GM12878 (cell line): Measurements from ENCODE around the gene PRB3. TPM values are rescaled to one million over a fixed set of nuclear protein-coding genes. Genes with fewer than 3 reads are reported as not detected.

Source experiments
- HDGF ChIP-seq: fragments of 450-650 bp; IDR thresholded peaks from 2 replicates; pipeline ENCODE4 v1.6.1; 2016; ENCODE audit warnings: antibody characterized with exemption
- MAX ChIP-seq: IDR thresholded peaks from 2 replicates; pipeline ENCODE4 v1.6.1; 2012; ENCODE audit warnings: low read depth, low read length, improper control_type of control experiment
- MXI1 ChIP-seq: fragments of 150-350 bp; IDR thresholded peaks from 2 replicates; pipeline ENCODE4 v1.6.1; 2011; ENCODE audit warnings: low read depth, mild to moderate bottlenecking, inconsistent platforms, low read length, improper control_type of control experiment
- polyA plus RNA-seq, 11 experiments: library from polyadenylated mRNA; depleted of rRNA in 4 of 11; unstranded in 6 of 11; stranded (reverse) in 5 of 11; fragments of >200 nt; fragmentation: Nextera tagmentation in 4 of 11; fragmentation: Illumina TruSeq in 1 of 11; extraction: Ambion mirVana in 4 of 11; extraction: Trizol in 1 of 11; gene quantifications; 1 replicate in 1 of 11; 2 replicates in 10 of 11; pipeline versions ENCODE4 v1.2.1 to v1.2.3, GENCODE V29; 2011 to 2016; ENCODE audit warnings: inconsistent platforms in 2 of 11, missing spikeins in 2 of 11, low read depth in 1 of 11
- total RNA-seq, 4 experiments: library from RNA; depleted of rRNA in 3 of 4; stranded (reverse); fragments of >200 nt in 3 of 4; fragmentation: Illumina TruSeq in 1 of 4; extraction: Trizol in 1 of 4; gene quantifications; 2 replicates each; pipeline versions ENCODE4 v1.2.1 to v1.2.3, GENCODE V29; 2013 to 2021

Gene PRB3
- total and polyA plus RNA-seq, 10 of the 15 experiments (the other 5 are each of a cell fraction or from before 2014, with no cell fraction given), result not detected

DNA sequence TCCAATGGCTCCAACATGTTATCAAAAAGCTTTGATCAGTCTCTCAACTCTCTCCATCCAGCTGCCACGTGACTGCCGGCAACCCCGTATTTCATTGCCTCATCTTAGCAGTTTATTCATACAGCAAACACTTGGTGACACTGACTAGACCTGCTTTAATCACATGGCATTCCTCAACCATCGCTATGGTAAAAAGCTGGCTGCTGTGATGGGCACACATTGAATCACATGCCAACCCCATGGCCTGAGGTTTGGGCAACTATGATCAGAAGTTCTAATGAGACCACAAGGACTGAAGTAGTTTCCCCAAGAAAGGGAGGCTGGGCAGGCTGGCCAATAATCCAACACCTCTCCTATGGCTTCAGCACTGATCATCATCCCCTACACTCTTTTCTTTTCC lies 42.1 kb downstream of the PRB3 start (continued):
- TF ChIP-seq MXI1 (no peak), HDGF (no peak), MAX (no peak)

Other genes starting within 250 kb of the PRB3 start
Only the 7 nearest of the 9 such genes appear.
- gene TAS2R46, start 207.4 kb downstream of the PRB3 start, total RNA-seq (2014; rRNA removed), result 2.5 and 3.8 TPM in 2 replicates
- gene TAS2R46, start 207.4 kb downstream of the PRB3 start, total RNA-seq (2014; rRNA removed; fragmentation: Illumina TruSeq; extraction: Trizol), result 2.8 and 3.8 TPM in 2 replicates
- gene TAS2R46, start 207.4 kb downstream of the PRB3 start, total RNA-seq (2021), result 1.3 TPM in 2 replicates
- gene TAS2R46, start 207.4 kb downstream of the PRB3 start, polyA plus RNA-seq (2011; rRNA removed), result 0.31 and 0.48 TPM in 2 replicates
- 0.07 TPM in 1 of 2 replicates, not detected in the other for gene TAS2R46, start 207.4 kb downstream of the PRB3 start, polyA plus RNA-seq (2014; fragmentation: Illumina TruSeq; extraction: Trizol)
- not detected for gene TAS2R46, start 207.4 kb downstream of the PRB3 start, polyA plus RNA-seq (2014; fragmentation: Nextera tagmentation; extraction: Ambion mirVana)
- 0.23 TPM in 1 of 2 replicates, not detected in the other for gene TAS2R46, start 207.4 kb downstream of the PRB3 start, polyA plus RNA-seq (2014; rRNA removed)
- under 1 TPM; 0.44 to 0.66 TPM for gene TAS2R46, start 207.4 kb downstream of the PRB3 start, polyA plus RNA-seq (2016; fragmentation: Nextera tagmentation; extraction: Ambion mirVana)
- 2.1 TPM in 2 replicates for gene TAS2R43, start 177.4 kb downstream of the PRB3 start, total RNA-seq (2014; rRNA removed)
- 2.1 and 2.7 TPM in 2 replicates for gene TAS2R43, start 177.4 kb downstream of the PRB3 start, total RNA-seq (2014; rRNA removed; fragmentation: Illumina TruSeq; extraction: Trizol)
- 0.45 and 0.80 TPM in 2 replicates for gene TAS2R43, start 177.4 kb downstream of the PRB3 start, total RNA-seq (2021)
- 0.39 and 0.81 TPM in 2 replicates for gene TAS2R43, start 177.4 kb downstream of the PRB3 start, polyA plus RNA-seq (2011; rRNA removed)
- 0.09 TPM in 1 of 2 replicates, not detected in the other for gene TAS2R43, start 177.4 kb downstream of the PRB3 start, polyA plus RNA-seq (2014; fragmentation: Illumina TruSeq; extraction: Trizol)
- not detected for gene TAS2R43, start 177.4 kb downstream of the PRB3 start, polyA plus RNA-seq (2014; fragmentation: Nextera tagmentation; extraction: Ambion mirVana)
- not detected in 2 replicates for gene TAS2R43, start 177.4 kb downstream of the PRB3 start, polyA plus RNA-seq (2014; rRNA removed)
- not detected for gene TAS2R43, start 177.4 kb downstream of the PRB3 start, polyA plus RNA-seq (2016; fragmentation: Nextera tagmentation; extraction: Ambion mirVana)
- gene TAS2R30, start 135.1 kb downstream of the PRB3 start, total RNA-seq (2014; rRNA removed), result 5.8 and 6.9 TPM in 2 replicates
- 5.9 and 7.3 TPM in 2 replicates for gene TAS2R30, start 135.1 kb downstream of the PRB3 start, total RNA-seq (2014; rRNA removed; fragmentation: Illumina TruSeq; extraction: Trizol)
- gene TAS2R30, start 135.1 kb downstream of the PRB3 start, total RNA-seq (2021), result 2.0 and 2.3 TPM in 2 replicates
- 0.54 and 1.1 TPM in 2 replicates for gene TAS2R30, start 135.1 kb downstream of the PRB3 start, polyA plus RNA-seq (2011; rRNA removed)
- gene TAS2R30, start 135.1 kb downstream of the PRB3 start, polyA plus RNA-seq (2014; fragmentation: Illumina TruSeq; extraction: Trizol), result 0.09 TPM in 1 of 2 replicates, not detected in the other
- gene TAS2R30, start 135.1 kb downstream of the PRB3 start, polyA plus RNA-seq (2014; fragmentation: Nextera tagmentation; extraction: Ambion mirVana), result not detected
- gene TAS2R30, start 135.1 kb downstream of the PRB3 start, polyA plus RNA-seq (2014; rRNA removed), result 0.25 TPM in 1 of 2 replicates, not detected in the other
- under 1 TPM; 0.09 to 0.25 TPM for gene TAS2R30, start 135.1 kb downstream of the PRB3 start, polyA plus RNA-seq (2016; fragmentation: Nextera tagmentation; extraction: Ambion mirVana)
- gene SMIM10L1, start 98.5 kb downstream of the PRB3 start, total RNA-seq (2014; rRNA removed), result 7.7 and 8.7 TPM in 2 replicates
- gene SMIM10L1, start 98.5 kb downstream of the PRB3 start, total RNA-seq (2014; rRNA removed; fragmentation: Illumina TruSeq; extraction: Trizol), result 7.4 and 7.6 TPM in 2 replicates
- gene SMIM10L1, start 98.5 kb downstream of the PRB3 start, total RNA-seq (2021), result 8.4 and 8.9 TPM in 2 replicates
- gene SMIM10L1, start 98.5 kb downstream of the PRB3 start, polyA plus RNA-seq (2011; rRNA removed), result 7.0 and 11.2 TPM in 2 replicates
- 6.8 and 8.3 TPM in 2 replicates for gene SMIM10L1, start 98.5 kb downstream of the PRB3 start, polyA plus RNA-seq (2014; fragmentation: Illumina TruSeq; extraction: Trizol)
- 1 to 10 TPM; 3.3 to 4.4 TPM for gene SMIM10L1, start 98.5 kb downstream of the PRB3 start, polyA plus RNA-seq (2014; fragmentation: Nextera tagmentation; extraction: Ambion mirVana)
- gene SMIM10L1, start 98.5 kb downstream of the PRB3 start, polyA plus RNA-seq (2014; rRNA removed), result 9.8 and 10.5 TPM in 2 replicates
- 1 to 10 TPM; 9.1 to 9.4 TPM for gene SMIM10L1, start 98.5 kb downstream of the PRB3 start, polyA plus RNA-seq (2016; fragmentation: Nextera tagmentation; extraction: Ambion mirVana)
- not detected in 2 replicates for gene TAS2R42, start 82.8 kb downstream of the PRB3 start, total RNA-seq (2014; rRNA removed)
- not detected in 2 replicates for gene TAS2R42, start 82.8 kb downstream of the PRB3 start, total RNA-seq (2014; rRNA removed; fragmentation: Illumina TruSeq; extraction: Trizol)
- not detected in 2 replicates for gene TAS2R42, start 82.8 kb downstream of the PRB3 start, total RNA-seq (2021)
- not detected in 2 replicates for gene TAS2R42, start 82.8 kb downstream of the PRB3 start, polyA plus RNA-seq (2011; rRNA removed)
- gene TAS2R42, start 82.8 kb downstream of the PRB3 start, polyA plus RNA-seq (2014; fragmentation: Illumina TruSeq; extraction: Trizol), result not detected in 2 replicates
- not detected for gene TAS2R42, start 82.8 kb downstream of the PRB3 start, polyA plus RNA-seq (2014; fragmentation: Nextera tagmentation; extraction: Ambion mirVana)
- gene TAS2R42, start 82.8 kb downstream of the PRB3 start, polyA plus RNA-seq (2014; rRNA removed), result not detected in 2 replicates
- not detected for gene TAS2R42, start 82.8 kb downstream of the PRB3 start, polyA plus RNA-seq (2016; fragmentation: Nextera tagmentation; extraction: Ambion mirVana)
- not detected in 2 replicates for gene PRB4, start 40.7 kb upstream of the PRB3 start, total RNA-seq (2014; rRNA removed)
- not detected in 2 replicates for gene PRB4, start 40.7 kb upstream of the PRB3 start, total RNA-seq (2014; rRNA removed; fragmentation: Illumina TruSeq; extraction: Trizol)
- not detected in 2 replicates for gene PRB4, start 40.7 kb upstream of the PRB3 start, total RNA-seq (2021)
- not detected in 2 replicates for gene PRB4, start 40.7 kb upstream of the PRB3 start, polyA plus RNA-seq (2011; rRNA removed)
- not detected in 2 replicates for gene PRB4, start 40.7 kb upstream of the PRB3 start, polyA plus RNA-seq (2014; fragmentation: Illumina TruSeq; extraction: Trizol)
- not detected for gene PRB4, start 40.7 kb upstream of the PRB3 start, polyA plus RNA-seq (2014; fragmentation: Nextera tagmentation; extraction: Ambion mirVana)
- gene PRB4, start 40.7 kb upstream of the PRB3 start, polyA plus RNA-seq (2014; rRNA removed), result not detected in 2 replicates
- not detected for gene PRB4, start 40.7 kb upstream of the PRB3 start, polyA plus RNA-seq (2016; fragmentation: Nextera tagmentation; extraction: Ambion mirVana)
- not detected in 2 replicates for gene PRB2, start 125.9 kb upstream of the PRB3 start, total RNA-seq (2014; rRNA removed)
- not detected in 2 replicates for gene PRB2, start 125.9 kb upstream of the PRB3 start, total RNA-seq (2014; rRNA removed; fragmentation: Illumina TruSeq; extraction: Trizol)
- gene PRB2, start 125.9 kb upstream of the PRB3 start, total RNA-seq (2021), result not detected in 2 replicates
- not detected in 2 replicates for gene PRB2, start 125.9 kb upstream of the PRB3 start, polyA plus RNA-seq (2011; rRNA removed)
- not detected in 2 replicates for gene PRB2, start 125.9 kb upstream of the PRB3 start, polyA plus RNA-seq (2014; fragmentation: Illumina TruSeq; extraction: Trizol)
- gene PRB2, start 125.9 kb upstream of the PRB3 start, polyA plus RNA-seq (2014; fragmentation: Nextera tagmentation; extraction: Ambion mirVana), result not detected
- not detected in 2 replicates for gene PRB2, start 125.9 kb upstream of the PRB3 start, polyA plus RNA-seq (2014; rRNA removed)
- not detected for gene PRB2, start 125.9 kb upstream of the PRB3 start, polyA plus RNA-seq (2016; fragmentation: Nextera tagmentation; extraction: Ambion mirVana)